HepG2 (cell line): ENCODE results near the gene DISP1. TPM values are rescaled to one million over a fixed set of nuclear protein-coding genes. Genes with fewer than 3 reads are reported as not detected.

Experiments used
- ARNT2 ChIP-seq: sonication (generic); formaldehyde crosslinking; IDR thresholded peaks from 2 replicates; pipeline ENCODE4 v1.8.0; 2022; ENCODE audit warnings: mild to moderate bottlenecking, low read depth, missing genetic modification reagents, moderate library complexity
- BORCS8-MEF2B ChIP-seq: sonication (generic); formaldehyde crosslinking; IDR thresholded peaks from 2 replicates; pipeline ENCODE4 v1.8.0; 2022; ENCODE audit warnings: mild to moderate bottlenecking, missing genetic modification reagents
- FOXC1 ChIP-seq: sonication (generic); formaldehyde crosslinking; IDR thresholded peaks from 2 replicates; pipeline ENCODE4 v1.8.0; 2022; ENCODE audit warnings: mild to moderate bottlenecking, missing genetic modification reagents, borderline replicate concordance
- FOXM1 ChIP-seq: sonication (generic); formaldehyde crosslinking; IDR thresholded peaks from 2 replicates; pipeline ENCODE4 v1.5.0; 2020; ENCODE audit warnings: missing genetic modification reagents
- GTF3A ChIP-seq: sonication (generic); formaldehyde crosslinking; conservative IDR thresholded peaks from 2 replicates; pipeline ENCODE4 v1.4.0; 2020; ENCODE audit warnings: mild to moderate bottlenecking, missing genetic modification reagents
- KDM5B ChIP-seq: sonication (generic); formaldehyde crosslinking; IDR thresholded peaks from 2 replicates; pipeline ENCODE4 v1.4.0; 2020; ENCODE audit warnings: missing genetic modification reagents, mild to moderate bottlenecking, borderline replicate concordance
- KLF13 ChIP-seq: sonication (generic); formaldehyde crosslinking; IDR thresholded peaks from 2 replicates; pipeline ENCODE4 v1.4.0; 2020; ENCODE audit warnings: mild to moderate bottlenecking, missing genetic modification reagents
- TRIM24 ChIP-seq: sonication (generic); formaldehyde crosslinking; IDR thresholded peaks from 2 replicates; pipeline ENCODE4 v1.8.0; 2022; ENCODE audit warnings: mild to moderate bottlenecking, missing genetic modification reagents
- ZBTB1 ChIP-seq: sonication (generic); formaldehyde crosslinking; IDR thresholded peaks from 2 replicates; pipeline ENCODE4 v1.4.0; 2020; ENCODE audit warnings: missing genetic modification reagents, borderline replicate concordance
- ZEB1 ChIP-seq: IDR thresholded peaks from 2 replicates; pipeline ENCODE4 v1.6.1; 2012; ENCODE audit warnings: mild to moderate bottlenecking, low read depth, inconsistent platforms; ENCODE audit not compliant: insufficient replicate concordance
- ZNF101 ChIP-seq: sonication (generic); formaldehyde crosslinking; IDR thresholded peaks from 2 replicates; pipeline ENCODE4 v1.4.0; 2020; ENCODE audit warnings: mild to moderate bottlenecking, low read depth, missing genetic modification reagents, borderline replicate concordance
- ZNF12 ChIP-seq: sonication (generic); formaldehyde crosslinking; IDR thresholded peaks from 2 replicates; pipeline ENCODE4 v1.5.0; 2020; ENCODE audit warnings: missing genetic modification reagents
- ZNF205 ChIP-seq: IDR thresholded peaks from 2 replicates; pipeline ENCODE4 v1.6.1; 2018; ENCODE audit warnings: missing biosample characterization, missing genetic modification reagents
- ZNF207 ChIP-seq: fragments of 450-650 bp; IDR thresholded peaks from 2 replicates; pipeline ENCODE4 v1.6.1; 2016; ENCODE audit warnings: antibody characterized with exemption, borderline replicate concordance
- ZNF232 ChIP-seq: sonication (generic); formaldehyde crosslinking; IDR thresholded peaks from 2 replicates; pipeline ENCODE4 v1.4.0; 2020; ENCODE audit warnings: missing genetic modification reagents, borderline replicate concordance
- ZNF577 ChIP-seq: sonication (generic); formaldehyde crosslinking; IDR thresholded peaks from 2 replicates; pipeline ENCODE4 v1.4.0; 2020; ENCODE audit warnings: mild to moderate bottlenecking, low read depth, missing genetic modification reagents, borderline replicate concordance
- ZNF678 ChIP-seq: sonication (generic); formaldehyde crosslinking; IDR thresholded peaks from 2 replicates; pipeline ENCODE4 v1.4.0; 2020; ENCODE audit warnings: mild to moderate bottlenecking, missing genetic modification reagents
- ZNF775 ChIP-seq: sonication (generic); formaldehyde crosslinking; IDR thresholded peaks from 2 replicates; pipeline ENCODE4 v1.4.0; 2020; ENCODE audit warnings: missing genetic modification reagents, mild to moderate bottlenecking, moderate library complexity, borderline replicate concordance
- ZNF891 ChIP-seq: sonication (generic); formaldehyde crosslinking; IDR thresholded peaks from 2 replicates; pipeline ENCODE4 v1.5.0; 2020; ENCODE audit warnings: mild to moderate bottlenecking, missing genetic modification reagents
- ZSCAN12 ChIP-seq: sonication (generic); formaldehyde crosslinking; IDR thresholded peaks from 2 replicates; pipeline ENCODE4 v1.9.0; 2021; ENCODE audit warnings: mild to moderate bottlenecking, missing genetic modification reagents
- polyA plus RNA-seq, 8 experiments: library from polyadenylated mRNA; depleted of rRNA in 3 of 8; stranded (reverse) in 7 of 8; unstranded in 1 of 8; fragments of >200 nt; fragmentation: Illumina TruSeq in 4 of 8; extraction: Trizol in 4 of 8; gene quantifications; 2 replicates each; pipeline versions ENCODE4 v1.2.1 to v1.2.3, GENCODE V29; 2011 to 2016; ENCODE audit warnings: low read depth in 4 of 8, missing spikeins in 1 of 8, mixed read lengths in 1 of 8; ENCODE audit not compliant: insufficient read depth in 1 of 8
- total RNA-seq, 5 experiments: library from RNA; depleted of rRNA; stranded (reverse); fragments of >200 nt; fragmentation: Illumina TruSeq; extraction: Trizol; gene quantifications; 2 replicates each; pipeline ENCODE4 v1.2.3, GENCODE V29; 2016; ENCODE audit warnings: low read depth in 1 of 5
- TF ChIP-seq, protein P1 (sequence below): sonication (generic); formaldehyde crosslinking; IDR thresholded peaks from 2 replicates; pipeline ENCODE4 v1.5.1; 2020; ENCODE audit warnings: missing genetic modification reagents, mild to moderate bottlenecking, borderline replicate concordance
- TF ChIP-seq, protein P2 (sequence below), 2 experiments: sonication (generic) in 1 of 2; formaldehyde crosslinking in 1 of 2; IDR thresholded peaks; 2 replicates each; pipeline versions ENCODE4 v1.5.1 to v1.6.1; 2011 to 2020; ENCODE audit warnings: borderline replicate concordance in 1 of 2, low read depth in 1 of 2, low read length in 1 of 2, mild to moderate bottlenecking in 1 of 2, missing genetic modification reagents in 1 of 2, moderate library complexity in 1 of 2
- TF ChIP-seq, protein P3 (sequence below): IDR thresholded peaks from 2 replicates; pipeline ENCODE4 v1.6.1; 2012; ENCODE audit warnings: inconsistent platforms
- TF ChIP-seq, protein P4 (sequence below): sonication (generic); formaldehyde crosslinking; IDR thresholded peaks from 2 replicates; pipeline ENCODE4 v1.5.1; 2020; ENCODE audit warnings: missing genetic modification reagents, mild to moderate bottlenecking, borderline replicate concordance

Gene DISP1
- total and polyA plus RNA-seq, 2 of the 13 experiments (the other 11 are each of a cell fraction or from before 2014, with no cell fraction given), result 1.9 to 2.0 TPM

DNA sequence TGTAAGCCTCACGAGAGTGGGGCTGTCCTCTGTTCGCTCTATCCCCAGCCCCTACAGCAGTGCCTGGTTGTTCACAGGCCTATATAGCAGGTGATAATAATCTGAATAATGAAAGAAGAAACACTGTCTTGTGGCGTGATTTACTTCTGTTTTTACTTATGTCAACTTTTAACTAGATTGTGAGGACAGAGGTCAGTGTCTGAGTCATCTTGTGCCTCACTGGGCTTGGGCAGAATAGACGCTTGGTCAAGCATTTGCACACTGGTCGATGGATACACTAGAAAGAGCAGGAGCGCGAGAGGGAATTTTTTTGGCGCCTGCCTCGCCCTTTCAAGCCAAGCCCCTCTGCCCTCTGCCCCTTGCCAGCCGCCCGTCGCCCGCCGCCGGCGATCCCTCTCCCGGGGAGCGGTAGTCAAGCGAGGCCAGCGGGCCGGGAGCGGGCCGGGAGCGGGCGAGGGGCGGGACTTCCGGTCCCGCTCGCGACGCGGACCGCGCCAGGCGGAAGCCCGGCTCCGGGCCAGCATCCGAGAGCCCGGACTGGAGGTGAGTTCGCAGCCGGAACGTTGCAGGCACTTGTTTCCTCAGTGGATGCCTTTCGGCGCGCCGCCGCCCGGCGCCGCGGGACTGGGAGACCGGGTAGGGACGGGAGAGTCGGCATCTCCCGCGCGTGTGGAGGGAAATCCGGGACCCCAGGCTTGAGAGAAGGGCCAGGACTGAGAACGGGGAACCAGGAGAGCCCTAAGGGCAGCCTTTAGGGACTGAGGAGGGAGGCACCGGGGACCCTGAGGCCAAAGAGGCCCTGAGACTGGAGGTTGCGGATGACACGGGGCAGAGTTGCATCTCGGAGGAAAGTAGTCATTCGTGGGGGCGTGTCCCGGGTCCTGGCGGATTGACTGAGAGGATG is at the start of gene DISP1 (continued):
- TF ChIP-seq, protein P1, sequence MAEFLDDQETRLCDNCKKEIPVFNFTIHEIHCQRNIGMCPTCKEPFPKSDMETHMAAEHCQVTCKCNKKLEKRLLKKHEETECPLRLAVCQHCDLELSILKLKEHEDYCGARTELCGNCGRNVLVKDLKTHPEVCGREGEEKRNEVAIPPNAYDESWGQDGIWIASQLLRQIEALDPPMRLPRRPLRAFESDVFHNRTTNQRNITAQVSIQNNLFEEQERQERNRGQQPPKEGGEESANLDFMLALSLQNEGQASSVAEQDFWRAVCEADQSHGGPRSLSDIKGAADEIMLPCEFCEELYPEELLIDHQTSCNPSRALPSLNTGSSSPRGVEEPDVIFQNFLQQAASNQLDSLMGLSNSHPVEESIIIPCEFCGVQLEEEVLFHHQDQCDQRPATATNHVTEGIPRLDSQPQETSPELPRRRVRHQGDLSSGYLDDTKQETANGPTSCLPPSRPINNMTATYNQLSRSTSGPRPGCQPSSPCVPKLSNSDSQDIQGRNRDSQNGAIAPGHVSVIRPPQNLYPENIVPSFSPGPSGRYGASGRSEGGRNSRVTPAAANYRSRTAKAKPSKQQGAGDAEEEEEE, result no peak
- TF ChIP-seq, protein P2, sequence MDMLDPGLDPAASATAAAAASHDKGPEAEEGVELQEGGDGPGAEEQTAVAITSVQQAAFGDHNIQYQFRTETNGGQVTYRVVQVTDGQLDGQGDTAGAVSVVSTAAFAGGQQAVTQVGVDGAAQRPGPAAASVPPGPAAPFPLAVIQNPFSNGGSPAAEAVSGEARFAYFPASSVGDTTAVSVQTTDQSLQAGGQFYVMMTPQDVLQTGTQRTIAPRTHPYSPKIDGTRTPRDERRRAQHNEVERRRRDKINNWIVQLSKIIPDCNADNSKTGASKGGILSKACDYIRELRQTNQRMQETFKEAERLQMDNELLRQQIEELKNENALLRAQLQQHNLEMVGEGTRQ (IDR thresholded peaks at IDR 0.05; ENCODE audit: low read depth, low read length), result no peak
- TF ChIP-seq, protein P2 (CRISPR knock-in tag; IDR thresholded peaks at IDR 0.05; ENCODE audit: borderline replicate concordance), result no peak
- TF ChIP-seq ZNF101 (CRISPR knock-in tag) (no peak), ZBTB1 (no peak), KLF13 (CRISPR knock-in tag) (no peak), ZNF205 (CRISPR knock-in tag) (no peak), ZNF775 (CRISPR knock-in tag) (no peak), KDM5B (peak; percentile 63; the same call in 1 of the 2 replicates), FOXM1 (CRISPR knock-in tag) (no peak), ZNF891 (0 out of 2 replicates have a peak, but pooled peaks have one; percentile 22), ZNF12 (CRISPR knock-in tag) (peak; percentile 21; the same call in 1 of the 2 replicates), ARNT2 (peak; percentile 68), TRIM24 (CRISPR knock-in tag) (no peak), FOXC1 (CRISPR knock-in tag) (no peak), ZNF678 (CRISPR knock-in tag) (no peak), ZSCAN12 (CRISPR knock-in tag) (no peak), ZEB1 (no peak), ZNF207 (no peak), ZNF577 (CRISPR knock-in tag) (no peak), BORCS8-MEF2B (CRISPR knock-in tag) (peak; percentile 53; the same call in 1 of the 2 replicates), ZNF232 (CRISPR knock-in tag) (0 out of 2 replicates have a peak, but pooled peaks have one; percentile 70), GTF3A (no peak)
- TF ChIP-seq, protein P3, sequence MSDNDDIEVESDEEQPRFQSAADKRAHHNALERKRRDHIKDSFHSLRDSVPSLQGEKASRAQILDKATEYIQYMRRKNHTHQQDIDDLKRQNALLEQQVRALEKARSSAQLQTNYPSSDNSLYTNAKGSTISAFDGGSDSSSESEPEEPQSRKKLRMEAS, result peak; percentile 58
- TF ChIP-seq, protein P4, sequence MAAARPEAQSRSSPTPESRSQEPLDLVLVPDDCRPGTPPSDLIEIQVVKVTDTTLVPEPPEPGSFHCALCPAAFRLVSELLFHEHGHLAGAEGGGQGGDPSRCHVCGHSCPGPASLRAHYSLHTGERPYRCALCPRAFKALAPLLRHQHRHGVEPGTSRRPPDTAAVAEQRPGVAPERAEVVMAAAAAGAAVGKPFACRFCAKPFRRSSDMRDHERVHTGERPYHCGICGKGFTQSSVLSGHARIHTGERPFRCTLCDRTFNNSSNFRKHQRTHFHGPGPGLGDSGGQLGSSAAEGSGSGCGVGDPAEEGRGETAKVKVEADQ (CRISPR knock-in tag), result no peak
